Measurements from ENCODE around the gene ZNF618.

Gene ZNF618

GRCh38 chr9:114094971-114095370 lies 218.9 kb downstream of the ZNF618 start:
- Mint-ChIP-seq H3K4me3 (no peak overlapping the region), H3K27ac (no peak overlapping the region), H3K4me1 (no peaks in the 10 kb centered on the region), H3K36me3 (no peaks in the 10 kb centered on the region), H3K27me3 (peaks cover 41% of the 10 kb centered on the region), H3K9me3 (no peaks in the 10 kb centered on the region)
- DNase-seq = no peak
- CTCF ChIA-PET = interaction anchor here (0.7 to 2.7 kb wide), 5 partner anchors 11 to 196 kb away, joined by 3 to 14 read pairs (median 4); no protein-coding TSS in a partner anchor

GRCh38 chr9:114096041-114096511 lies 220.0 kb downstream of the ZNF618 start:
- no peaks in the 10 kb centered on the region for H3K9me3 Mint-ChIP-seq
- H3K27me3 Mint-ChIP-seq = peaks cover 49% of the 10 kb centered on the region
- no peaks in the 10 kb centered on the region for H3K4me1 Mint-ChIP-seq
- H3K36me3 Mint-ChIP-seq = no peaks in the 10 kb centered on the region
- no peak overlapping the region for H3K4me3 Mint-ChIP-seq
- DNase-seq = no peak
- CTCF ChIA-PET = interaction anchor here (1.0 to 1.8 kb wide), 2 partner anchors 12 to 13 kb away, joined by 3 to 6 read pairs; no protein-coding TSS in a partner anchor
- no peak overlapping the region for H3K27ac Mint-ChIP-seq

GRCh38 chr9:114096866-114097612 lies 220.9 kb downstream of the ZNF618 start:
- no peak overlapping the region for H3K4me3 Mint-ChIP-seq
- H3K27ac Mint-ChIP-seq = no peak overlapping the region
- no peaks in the 10 kb centered on the region for H3K36me3 Mint-ChIP-seq
- CTCF ChIA-PET = interaction anchor here (1.4 to 1.8 kb wide), 2 partner anchors 11 to 13 kb away, joined by 5 to 6 read pairs; no protein-coding TSS in a partner anchor
- no peak for DNase-seq
- peaks cover 3% of the 10 kb centered on the region for H3K9me3 Mint-ChIP-seq
- peaks cover 55% of the 10 kb centered on the region for H3K27me3 Mint-ChIP-seq
- H3K4me1 Mint-ChIP-seq = no peaks in the 10 kb centered on the region

GRCh38 chr9:114097613-114098020 lies 221.5 kb downstream of the ZNF618 start:
- CTCF ChIA-PET = interaction anchor here (1.4 kb wide), 1 partner anchor 10 kb away, joined by 5 read pairs; no protein-coding TSS in a partner anchor
- H3K27me3 Mint-ChIP-seq = peaks cover 58% of the 10 kb centered on the region

GRCh38 chr9:114098021-114098935 lies 222.2 kb downstream of the ZNF618 start:
- DNase-seq = peak; percentile 44
- Mint-ChIP-seq H3K4me3 (no peak overlapping the region), H3K27ac (no peak overlapping the region), H3K27me3 (peaks cover 58% of the 10 kb centered on the region), H3K9me3 (peaks cover 3% of the 10 kb centered on the region), H3K36me3 (no peaks in the 10 kb centered on the region), H3K4me1 (no peaks in the 10 kb centered on the region)
- CTCF ChIA-PET = interaction anchor here (1.4 kb wide), 1 partner anchor 10 kb away, joined by 5 read pairs; no protein-coding TSS in a partner anchor

More at GRCh38 chr9:114097613-114098020, 221.5 kb downstream of the ZNF618 start:
- H3K4me1 Mint-ChIP-seq = no peaks in the 10 kb centered on the region
- DNase-seq = no peak
- no peaks in the 10 kb centered on the region for H3K36me3 Mint-ChIP-seq
- H3K4me3 Mint-ChIP-seq = no peak overlapping the region
- peaks cover 3% of the 10 kb centered on the region for H3K9me3 Mint-ChIP-seq
- no peak overlapping the region for H3K27ac Mint-ChIP-seq

GRCh38 chr9:114098936-114099668 lies 223.0 kb downstream of the ZNF618 start, which contains the start of gene KIF12:
KIF12 (minus strand) TSS chr9:114099292; CDS start chr9:114099276, 16 bp downstream.
- H3K27me3 Mint-ChIP-seq = peaks cover 58% of the 10 kb centered on the region
- CTCF ChIA-PET = interaction anchor here (0.9 to 2.5 kb wide), 3 partner anchors 9 to 192 kb away, joined by 3 to 10 read pairs (median 4); no protein-coding TSS in a partner anchor
- H3K9me3 Mint-ChIP-seq = peaks cover 3% of the 10 kb centered on the region
- H3K36me3 Mint-ChIP-seq = no peaks in the 10 kb centered on the region
- no peaks in the 10 kb centered on the region for H3K4me1 Mint-ChIP-seq
- no peak within 1 kb of the TSS for H3K4me3 Mint-ChIP-seq
- no peak for DNase-seq
- H3K27ac Mint-ChIP-seq = no peak within 1 kb of the TSS

GRCh38 chr9:114099669-114100270 lies 223.7 kb downstream of the ZNF618 start:
- peaks cover 58% of the 10 kb centered on the region for H3K27me3 Mint-ChIP-seq
- no peak for DNase-seq
- H3K9me3 Mint-ChIP-seq = peaks cover 3% of the 10 kb centered on the region
- H3K27ac Mint-ChIP-seq = no peak overlapping the region
- no peaks in the 10 kb centered on the region for H3K36me3 Mint-ChIP-seq
- no peak overlapping the region for H3K4me3 Mint-ChIP-seq
- no peaks in the 10 kb centered on the region for H3K4me1 Mint-ChIP-seq
- CTCF ChIA-PET = interaction anchor here (0.9 to 2.5 kb wide), 3 partner anchors 8 to 191 kb away, joined by 3 to 10 read pairs (median 4); no protein-coding TSS in a partner anchor

- Mint-ChIP-seq H3K4me1 (no peaks in the 10 kb centered on the region), H3K4me3 (no peak overlapping the region), H3K27ac (no peak overlapping the region), H3K36me3 (no peaks in the 10 kb centered on the region), H3K27me3 (peaks cover 54% of the 10 kb centered on the region), H3K9me3 (peaks cover 3% of the 10 kb centered on the region)
- CTCF ChIA-PET = interaction anchor here (2.5 kb wide), 1 partner anchor 18 kb away, joined by 10 read pairs; no protein-coding TSS in a partner anchor
- no peak for DNase-seq
These were observed 224.4 kb downstream of the ZNF618 start for GRCh38 chr9:114100536-114100935.

- no peaks in the 10 kb centered on the region for H3K36me3 Mint-ChIP-seq
- no peak for DNase-seq
- peaks cover 3% of the 10 kb centered on the region for H3K9me3 Mint-ChIP-seq
- H3K4me1 Mint-ChIP-seq = no peaks in the 10 kb centered on the region
- CTCF ChIA-PET = interaction anchor here (1.3 to 1.6 kb wide), 2 partner anchors 20 to 188 kb away, joined by 3 to 10 read pairs; no protein-coding TSS in a partner anchor
- H3K27me3 Mint-ChIP-seq = peaks cover 36% of the 10 kb centered on the region
- no peak overlapping the region for H3K4me3 Mint-ChIP-seq
- no peak overlapping the region for H3K27ac Mint-ChIP-seq
These were observed 226.4 kb downstream of the ZNF618 start for GRCh38 chr9:114102484-114102883.

- CTCF ChIA-PET = interaction anchor here (0.8 to 2.0 kb wide), 2 partner anchors 10 to 21 kb away, joined by 3 to 4 read pairs; no protein-coding TSS in a partner anchor
- no peak overlapping the region for H3K27ac Mint-ChIP-seq
- no peaks in the 10 kb centered on the region for H3K36me3 Mint-ChIP-seq
- H3K27me3 Mint-ChIP-seq = peaks cover 25% of the 10 kb centered on the region
- no peak for DNase-seq
- no peaks in the 10 kb centered on the region for H3K4me1 Mint-ChIP-seq
- no peak overlapping the region for H3K4me3 Mint-ChIP-seq
- H3K9me3 Mint-ChIP-seq = peaks cover 3% of the 10 kb centered on the region
These were observed 229.1 kb downstream of the ZNF618 start for GRCh38 chr9:114105236-114105635.

Data from activated naive CD4-positive, alpha-beta T cell treated with anti-CD3 and anti-CD28 coated beads, Interleukin-2, amount 10 ng/mL, durations not matched to agents 7 days and 5 days (primary cell).